ENCODE data around the gene SKAP2. TPM values are rescaled to one million over a fixed set of nuclear protein-coding genes. Genes with fewer than 3 reads are reported as not detected.

The SKAP2 gene
- total RNA-seq, 4 donors from 2014 or later, result 54.3 to 83.1 (median 76.1) TPM

DNA sequence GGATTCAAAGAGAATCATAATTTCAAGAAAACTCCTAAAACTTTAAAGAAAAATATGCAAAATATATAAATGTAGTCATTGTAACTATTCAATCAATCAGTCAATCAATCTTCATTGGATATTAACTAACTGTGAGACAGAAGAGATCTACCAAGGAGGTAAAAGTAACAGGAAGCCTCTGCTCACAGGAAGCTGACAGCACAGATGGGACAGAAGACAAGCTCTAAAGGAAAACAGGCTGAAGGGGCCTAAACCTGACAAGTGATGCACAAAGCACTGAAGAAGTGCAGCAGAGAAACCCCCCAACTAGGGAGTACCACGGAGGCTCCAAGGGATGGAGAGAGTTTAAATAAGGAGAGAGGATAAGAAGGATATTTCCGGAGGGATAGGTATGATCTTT is 173.0 kb downstream of the SKAP2 start:
- TF ChIP-seq, protein P1, sequence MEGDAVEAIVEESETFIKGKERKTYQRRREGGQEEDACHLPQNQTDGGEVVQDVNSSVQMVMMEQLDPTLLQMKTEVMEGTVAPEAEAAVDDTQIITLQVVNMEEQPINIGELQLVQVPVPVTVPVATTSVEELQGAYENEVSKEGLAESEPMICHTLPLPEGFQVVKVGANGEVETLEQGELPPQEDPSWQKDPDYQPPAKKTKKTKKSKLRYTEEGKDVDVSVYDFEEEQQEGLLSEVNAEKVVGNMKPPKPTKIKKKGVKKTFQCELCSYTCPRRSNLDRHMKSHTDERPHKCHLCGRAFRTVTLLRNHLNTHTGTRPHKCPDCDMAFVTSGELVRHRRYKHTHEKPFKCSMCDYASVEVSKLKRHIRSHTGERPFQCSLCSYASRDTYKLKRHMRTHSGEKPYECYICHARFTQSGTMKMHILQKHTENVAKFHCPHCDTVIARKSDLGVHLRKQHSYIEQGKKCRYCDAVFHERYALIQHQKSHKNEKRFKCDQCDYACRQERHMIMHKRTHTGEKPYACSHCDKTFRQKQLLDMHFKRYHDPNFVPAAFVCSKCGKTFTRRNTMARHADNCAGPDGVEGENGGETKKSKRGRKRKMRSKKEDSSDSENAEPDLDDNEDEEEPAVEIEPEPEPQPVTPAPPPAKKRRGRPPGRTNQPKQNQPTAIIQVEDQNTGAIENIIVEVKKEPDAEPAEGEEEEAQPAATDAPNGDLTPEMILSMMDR (IDR thresholded peaks at IDR 0.05), result no peak
- TF ChIP-seq POLR2A (IDR thresholded peaks at IDR 0.05), result no peak
- no peak for TF ChIP-seq POLR2AphosphoS5 (IDR thresholded peaks at IDR 0.05)
- no peak for TF ChIP-seq EP300 (IDR thresholded peaks at IDR 0.05)
- Histone ChIP-seq H3K27me3 (no peaks in the 10 kb centered on the region), H3K27ac (no peak overlapping the region), H3K9me3 (no peaks in the 10 kb centered on the region), H3K36me3 (no peaks in the 10 kb centered on the region), H3K4me1 (peaks cover 3 to 54% (median 5%) of the 10 kb centered on the region in 3 donors), H3K4me3 (no peak overlapping the region)
- ATAC-seq, result no peak
- 73 to 90% methylated on average over 2 of the region's 2 CpGs for WGBS, 2 donors (ENCODE audit: low coverage in 1 of 2)

DNA sequence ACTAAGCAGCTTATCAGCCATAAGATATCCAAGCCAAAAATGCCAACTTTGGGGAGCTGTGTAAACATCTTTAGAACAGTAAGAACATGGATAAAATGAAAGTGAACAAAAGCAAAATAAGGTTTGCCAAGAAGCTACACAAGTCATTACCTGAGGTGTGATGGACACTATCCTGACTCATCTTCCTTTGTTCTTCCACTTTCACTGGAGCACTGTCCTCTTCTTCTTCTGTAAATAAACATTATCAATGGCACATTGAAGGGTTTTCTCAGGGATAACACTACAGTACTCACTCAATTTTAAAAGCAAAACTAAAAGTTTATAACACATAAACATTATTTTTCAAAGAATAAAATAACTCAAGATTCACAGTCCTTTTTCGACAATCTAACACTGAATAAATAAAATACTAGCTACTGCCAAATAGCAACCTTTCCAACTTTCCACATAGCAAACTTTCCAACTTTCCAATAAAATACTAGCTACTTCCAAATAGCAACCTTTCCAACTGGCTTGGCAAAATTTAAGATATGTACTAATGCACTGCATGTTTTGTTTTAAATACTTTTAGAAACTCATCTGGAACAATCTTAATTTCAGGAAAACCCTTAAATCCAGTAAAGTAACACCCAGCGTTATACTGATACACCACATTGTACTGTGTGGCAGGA is 174.1 kb downstream of the SKAP2 start:
- 25 to 41% methylated on average over 2 of the region's 2 CpGs for WGBS, 2 donors (ENCODE audit: low coverage in 1 of 2)
- peaks cover 3 to 66% (median 5%) of the 10 kb centered on the region in 3 donors for H3K4me1 ChIP-seq

DNA sequence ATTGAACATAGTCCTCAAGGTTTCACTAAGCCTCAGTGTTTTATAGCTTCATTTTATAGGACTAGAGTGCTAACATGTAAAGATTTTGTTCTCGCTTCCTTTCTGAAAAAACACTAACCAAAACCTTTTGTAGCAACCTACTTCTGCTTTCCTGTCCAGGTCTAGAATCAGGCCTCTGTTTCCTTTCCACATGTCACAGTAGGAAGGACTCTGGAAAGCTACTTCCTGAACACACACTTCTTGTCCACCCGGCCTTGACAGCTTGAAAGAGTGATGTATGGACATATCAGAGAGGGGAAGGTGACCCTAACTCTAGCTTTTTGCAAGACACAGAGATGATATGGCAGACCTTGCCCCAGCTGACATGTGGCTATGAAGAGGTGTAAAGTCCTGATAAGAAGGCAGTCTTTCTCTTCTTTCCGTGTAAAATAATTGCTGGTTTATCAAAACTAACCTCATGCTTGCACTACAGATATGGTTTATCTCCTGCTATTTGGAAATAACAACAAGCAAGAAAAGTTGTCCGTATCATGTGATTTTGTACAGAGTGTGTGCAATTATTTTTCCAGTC is 175.4 kb downstream of the SKAP2 start:
- TF ChIP-seq POLR2AphosphoS5 (IDR thresholded peaks at IDR 0.05), result no peak
- TF ChIP-seq, protein P1 (IDR thresholded peaks at IDR 0.05), result no peak
- no peak for TF ChIP-seq EP300 (IDR thresholded peaks at IDR 0.05)
- TF ChIP-seq POLR2A (IDR thresholded peaks at IDR 0.05), result no peak
- Histone ChIP-seq H3K4me3 (no peak overlapping the region), H3K27me3 (no peaks in the 10 kb centered on the region), H3K9me3 (no peaks in the 10 kb centered on the region), H3K27ac (peak overlapping the region in 1 of 4 donors; percentile 42), H3K4me1 (peaks cover 3 to 78% (median 8%) of the 10 kb centered on the region in 3 donors), H3K36me3 (no peaks in the 10 kb centered on the region)
- ATAC-seq, result no peak
- WGBS, 2 donors (ENCODE audit: low coverage in 1 of 2), result 64 to 78% methylated on average over 4 of the region's 4 CpGs

More for the DNA sequence above, 174.1 kb downstream of the SKAP2 start:
- Histone ChIP-seq H3K27me3 (no peaks in the 10 kb centered on the region), H3K4me3 (no peak overlapping the region), H3K9me3 (no peaks in the 10 kb centered on the region), H3K36me3 (no peaks in the 10 kb centered on the region), H3K27ac (peak overlapping the region in 3 of 4 donors; percentile 13 to 31 (median 21))
- no peak for TF ChIP-seq EP300 (IDR thresholded peaks at IDR 0.05)
- no peak for TF ChIP-seq POLR2AphosphoS5 (IDR thresholded peaks at IDR 0.05)
- no peak for TF ChIP-seq POLR2A (IDR thresholded peaks at IDR 0.05)
- TF ChIP-seq, protein P1 (IDR thresholded peaks at IDR 0.05), result no peak
- no peak for ATAC-seq

DNA sequence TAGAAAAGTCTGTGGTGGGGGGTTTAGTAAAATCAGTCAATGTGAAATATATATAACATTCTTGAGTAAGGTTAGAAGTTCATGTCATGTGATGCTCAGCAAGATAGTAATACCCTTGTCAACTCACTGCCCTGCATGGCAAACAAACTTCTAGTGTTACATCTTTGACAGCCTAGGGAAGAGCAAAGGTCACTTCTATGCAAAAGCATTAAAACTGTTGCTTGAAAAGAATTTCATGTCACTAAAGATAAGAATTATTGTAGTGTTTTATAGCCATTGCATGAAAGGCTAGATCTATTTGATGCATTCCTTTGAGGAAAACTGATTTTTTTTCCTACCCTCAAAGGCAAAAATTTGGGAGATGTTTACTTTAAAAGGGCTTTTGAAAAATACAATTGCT is 176.0 kb downstream of the SKAP2 start:
- Histone ChIP-seq H3K36me3 (no peaks in the 10 kb centered on the region), H3K27me3 (no peaks in the 10 kb centered on the region), H3K4me3 (no peak overlapping the region), H3K9me3 (no peaks in the 10 kb centered on the region), H3K27ac (peak overlapping the region in 1 of 4 donors; percentile 51), H3K4me1 (peaks cover 3 to 85% (median 9%) of the 10 kb centered on the region in 3 donors)
- ATAC-seq, result no peak
- TF ChIP-seq, protein P1 (IDR thresholded peaks at IDR 0.05), result no peak
- TF ChIP-seq EP300 (IDR thresholded peaks at IDR 0.05) (no peak), POLR2A (IDR thresholded peaks at IDR 0.05) (no peak), POLR2AphosphoS5 (IDR thresholded peaks at IDR 0.05) (no peak)

DNA sequence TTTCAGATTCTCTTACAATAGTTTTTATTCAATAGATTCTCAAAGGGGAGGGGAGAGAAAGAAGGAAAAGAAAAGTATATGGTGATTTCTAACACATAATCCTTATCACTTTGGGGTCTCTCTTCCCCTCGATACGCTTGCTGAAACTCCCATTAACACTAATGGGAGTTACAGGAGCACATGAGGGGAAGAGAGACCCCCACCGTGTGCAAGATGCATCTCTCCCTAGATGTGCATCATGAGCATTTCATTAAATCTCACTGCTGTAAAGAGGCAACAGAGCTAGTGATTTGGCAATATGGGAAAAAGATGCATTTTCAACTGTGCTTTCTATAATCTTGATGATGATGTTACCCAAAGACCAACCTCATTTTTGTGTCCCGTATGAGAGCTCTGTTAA is 177.4 kb downstream of the SKAP2 start:
- no peaks in the 10 kb centered on the region for H3K27me3 ChIP-seq
- peak overlapping the region; percentile 20 to 69 (median 54) for H3K27ac ChIP-seq
- no peak for ATAC-seq
- TF ChIP-seq POLR2A (IDR thresholded peaks at IDR 0.05), result no peak
- TF ChIP-seq POLR2AphosphoS5 (IDR thresholded peaks at IDR 0.05), result no peak
- TF ChIP-seq, protein P1 (IDR thresholded peaks at IDR 0.05), result no peak
- no peak for TF ChIP-seq EP300 (IDR thresholded peaks at IDR 0.05)
- no peak overlapping the region for H3K4me3 ChIP-seq
- no peaks in the 10 kb centered on the region for H3K9me3 ChIP-seq
- H3K36me3 ChIP-seq, result no peaks in the 10 kb centered on the region
- peaks cover 3 to 98% (median 12%) of the 10 kb centered on the region in 3 donors for H3K4me1 ChIP-seq
- WGBS, 2 donors (ENCODE audit: low coverage in 1 of 2), result 40 to 56% methylated on average over 4 of the region's 4 CpGs
